Neutrophil (primary cell): ENCODE results near the gene SLC17A2.
"Not testable (repeated sequence)": the region's sequence is repeated elsewhere in the genome, so short reads cannot be mapped to it uniquely, and the experiment has no call there.

Source experiments
- H3K27ac ChIP-seq: fragments of 200-600 bp; sonication (generic); 2 replicates; pipeline ENCODE4 v1.5.1; 2016; ENCODE audit warnings: mild to moderate bottlenecking, moderate library complexity
- H3K27me3 ChIP-seq: fragments of 200-600 bp; sonication (generic); 2 replicates; pipeline ENCODE4 v1.6.0; 2016; ENCODE audit warnings: mild to moderate bottlenecking
- H3K36me3 ChIP-seq: fragments of 200-600 bp; sonication (generic); 2 replicates; pipeline ENCODE4 v1.5.1; 2017
- H3K4me1 ChIP-seq, 2 experiments: fragments of 200-600 bp in 1 of 2; sonication (generic) in 1 of 2; 1 replicate in 1 of 2; 2 replicates in 1 of 2; pipeline versions ENCODE4 v1.5.1 to v1.6.1; 2013 to 2016; ENCODE audit warnings: low read depth in 1 of 2, low read length in 1 of 2, mild to moderate bottlenecking in 1 of 2, moderate library complexity in 1 of 2; ENCODE audit not compliant: control insufficient read depth in 1 of 2, insufficient read depth in 1 of 2
- H3K4me3 ChIP-seq, 2 experiments: fragments of 200-600 bp in 1 of 2; sonication (generic) in 1 of 2; 1 replicate in 1 of 2; 2 replicates in 1 of 2; pipeline ENCODE4 v1.5.1; 2013 to 2016; ENCODE audit warnings: low read depth in 1 of 2, low read length in 1 of 2, mild to moderate bottlenecking in 1 of 2, moderate library complexity in 1 of 2
- H3K9me3 ChIP-seq: fragments of 200-600 bp; sonication (generic); 2 replicates; pipeline ENCODE4 v1.5.1; 2016
- CTCF ChIP-seq: fragments of 200-600 bp; sonication (generic); IDR thresholded peaks from 2 replicates; pipeline ENCODE4 v1.5.1; 2016; ENCODE audit warnings: antibody characterized with exemption

Gene SLC17A2

DNA sequence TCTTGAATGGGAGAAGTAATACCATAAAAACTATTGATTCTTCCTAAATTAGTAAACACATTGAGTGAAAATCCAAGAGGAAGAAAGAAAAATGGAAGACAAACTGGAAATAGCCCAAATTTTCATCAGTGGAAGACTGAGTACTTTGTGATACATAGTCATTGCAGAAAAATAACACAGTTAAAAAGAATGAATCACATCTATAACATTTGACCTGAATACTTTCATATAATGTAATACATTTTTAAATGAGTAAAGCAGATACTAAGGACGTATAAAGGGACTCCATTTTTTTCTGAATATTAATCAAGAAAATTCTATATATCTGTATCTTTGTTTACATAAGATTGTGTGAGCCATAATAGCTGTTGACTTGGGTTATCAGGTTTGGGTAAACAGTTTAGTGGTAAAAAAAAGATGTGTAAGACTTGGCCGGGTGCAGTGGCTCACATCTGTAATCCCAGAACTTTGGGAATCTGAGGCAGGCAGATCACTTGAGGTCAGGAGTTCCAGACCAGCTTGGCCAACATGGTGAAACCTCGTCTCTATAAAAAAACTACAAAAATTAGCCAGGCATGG, 4.3 kb upstream of the SLC17A2 start:
- Histone ChIP-seq H3K27me3 (no peaks in the 10 kb centered on the region), H3K4me1 (no peaks in the 10 kb centered on the region), H3K27ac (no peak overlapping the region), H3K36me3 (no peaks in the 10 kb centered on the region), H3K4me3 (no peak overlapping the region), H3K9me3 (no peaks in the 10 kb centered on the region)
- no peak for TF ChIP-seq CTCF

GRCh38 chr6:25934156-25934555, 3.7 kb upstream of the SLC17A2 start:
- H3K27me3 ChIP-seq: no peaks in the 10 kb centered on the region
- H3K27ac ChIP-seq: no peak overlapping the region
- no peak for TF ChIP-seq CTCF
- no peaks in the 10 kb centered on the region for H3K4me1 ChIP-seq
- H3K36me3 ChIP-seq: no peaks in the 10 kb centered on the region
- no peak overlapping the region for H3K4me3 ChIP-seq
- no peaks in the 10 kb centered on the region for H3K9me3 ChIP-seq

GRCh38 chr6:25931411-25931709, 869 bp upstream of the SLC17A2 start:
- Histone ChIP-seq H3K27me3 (no peaks in the 10 kb centered on the region), H3K4me1 (no peaks in the 10 kb centered on the region), H3K27ac (no peak overlapping the region), H3K36me3 (no peaks in the 10 kb centered on the region), H3K4me3 (no peak overlapping the region), H3K9me3 (no peaks in the 10 kb centered on the region)
- no peak for TF ChIP-seq CTCF

GRCh38 chr6:25929785-25930184, 706 bp downstream of the SLC17A2 start:
- H3K9me3 ChIP-seq, H3K4me3 ChIP-seq, H3K27me3 ChIP-seq, H3K4me1 ChIP-seq, H3K36me3 ChIP-seq, H3K27ac ChIP-seq: not testable (repeated sequence)

DNA sequence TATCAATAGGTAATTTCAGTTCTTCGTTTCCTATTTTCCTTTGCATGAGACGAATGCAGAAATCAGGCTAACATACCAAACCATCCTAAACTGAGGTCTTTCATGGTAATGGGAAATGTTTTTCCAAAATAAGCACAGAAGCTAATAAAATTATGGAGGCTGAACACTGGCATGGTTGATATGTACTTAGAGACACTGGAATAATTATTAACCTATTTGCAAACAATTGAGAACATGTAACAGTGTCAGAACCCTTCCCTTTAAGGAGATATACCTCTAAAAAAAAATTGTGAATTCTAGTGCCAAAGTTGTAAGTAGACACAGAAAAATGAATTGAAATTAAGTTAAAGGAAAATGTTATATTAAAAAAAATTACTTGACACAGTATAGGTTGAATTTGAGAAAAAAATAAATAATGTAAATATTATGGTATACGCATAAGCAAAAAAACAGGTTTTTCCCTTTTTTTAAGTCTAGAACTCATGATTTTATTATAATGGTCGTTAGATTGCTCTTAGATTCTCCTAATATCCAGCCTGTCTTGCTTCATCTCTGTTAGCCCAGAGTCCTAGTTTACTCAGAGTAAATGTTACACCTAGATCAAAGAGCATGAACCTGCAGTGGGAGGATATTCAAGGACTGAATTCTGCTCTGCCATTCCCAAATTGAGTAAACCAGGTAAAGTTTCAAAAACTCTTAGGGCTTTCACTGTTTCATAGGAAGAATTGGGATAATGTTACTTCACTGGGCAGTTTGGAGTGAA, 1.7 kb downstream of the SLC17A2 start:
- H3K4me3 ChIP-seq: no peak overlapping the region
- H3K9me3 ChIP-seq: no peaks in the 10 kb centered on the region
- no peak overlapping the region for H3K27ac ChIP-seq
- no peaks in the 10 kb centered on the region for H3K36me3 ChIP-seq
- H3K4me1 ChIP-seq: no peaks in the 10 kb centered on the region
- TF ChIP-seq CTCF: no peak
- no peaks in the 10 kb centered on the region for H3K27me3 ChIP-seq

GRCh38 chr6:25927756-25928216, 2.7 kb downstream of the SLC17A2 start:
- Histone ChIP-seq H3K9me3 (no peaks in the 10 kb centered on the region), H3K36me3 (no peaks in the 10 kb centered on the region), H3K27ac (no peak overlapping the region), H3K27me3 (no peaks in the 10 kb centered on the region), H3K4me1 (no peaks in the 10 kb centered on the region), H3K4me3 (no peak overlapping the region)
- no peak for TF ChIP-seq CTCF
